ENCODE data around the gene KCNK15.

The KCNK15 gene

DNA sequence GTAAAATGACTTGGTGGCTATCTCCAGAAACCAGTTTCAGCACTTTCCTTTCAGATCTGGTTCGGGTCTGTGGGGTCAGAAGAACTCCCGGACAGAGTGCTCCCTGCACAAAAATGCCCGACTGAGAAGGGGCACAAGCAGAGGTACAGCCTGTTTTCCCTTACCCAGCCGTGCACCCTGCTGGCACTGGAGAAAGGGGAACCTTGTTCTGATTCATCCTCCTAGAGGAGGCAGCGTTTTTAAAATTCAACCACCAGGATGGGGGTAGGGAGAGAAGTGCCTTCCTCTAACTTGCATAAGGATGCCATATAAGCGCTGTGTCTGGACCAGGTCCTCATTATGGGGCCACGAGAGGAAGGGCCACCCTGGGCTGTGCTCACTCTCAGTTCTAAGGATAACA is 47.1 kb downstream of the KCNK15 start:
- DNase-seq, result no peak

DNA sequence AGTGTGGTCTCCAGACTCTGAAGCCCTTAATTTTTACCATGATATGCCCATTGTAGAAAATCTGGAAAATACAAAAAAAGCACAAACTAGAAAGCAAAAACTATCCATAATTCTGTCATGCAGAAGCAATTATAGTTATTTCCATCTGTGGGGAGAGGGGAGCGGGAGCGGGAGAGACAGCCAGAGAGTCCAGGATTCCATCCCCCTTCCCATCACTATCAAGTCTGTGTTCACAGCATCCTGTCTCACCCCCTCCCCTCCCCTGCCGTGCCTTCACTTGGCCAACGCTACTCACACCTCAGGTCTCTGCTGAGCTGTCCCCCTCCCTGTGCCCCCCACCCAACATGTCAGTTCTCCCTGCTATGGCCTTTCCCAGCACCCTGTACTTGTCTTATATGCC is 50.2 kb downstream of the KCNK15 start:
- no peak for DNase-seq

DNA sequence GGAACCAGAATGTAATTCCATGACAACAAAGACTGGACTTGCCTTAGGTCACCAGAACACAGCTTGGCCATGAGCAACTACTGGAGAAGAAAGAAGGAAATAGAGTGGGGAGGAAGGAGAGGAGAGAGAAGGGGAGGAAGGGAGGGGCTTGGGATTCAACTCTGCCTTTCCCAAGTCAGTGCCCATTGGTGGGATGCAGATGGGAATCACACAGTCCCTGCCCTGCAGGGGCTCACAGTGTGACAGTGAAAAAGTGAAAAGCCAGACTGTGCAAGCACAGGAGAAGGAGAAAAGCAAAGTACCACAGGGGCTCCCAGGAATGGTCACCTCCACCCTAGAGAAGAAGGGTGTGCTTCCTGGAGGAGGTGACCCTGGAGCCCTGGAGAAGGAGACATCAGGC is 50.6 kb downstream of the KCNK15 start:
- no peak for DNase-seq

DNA sequence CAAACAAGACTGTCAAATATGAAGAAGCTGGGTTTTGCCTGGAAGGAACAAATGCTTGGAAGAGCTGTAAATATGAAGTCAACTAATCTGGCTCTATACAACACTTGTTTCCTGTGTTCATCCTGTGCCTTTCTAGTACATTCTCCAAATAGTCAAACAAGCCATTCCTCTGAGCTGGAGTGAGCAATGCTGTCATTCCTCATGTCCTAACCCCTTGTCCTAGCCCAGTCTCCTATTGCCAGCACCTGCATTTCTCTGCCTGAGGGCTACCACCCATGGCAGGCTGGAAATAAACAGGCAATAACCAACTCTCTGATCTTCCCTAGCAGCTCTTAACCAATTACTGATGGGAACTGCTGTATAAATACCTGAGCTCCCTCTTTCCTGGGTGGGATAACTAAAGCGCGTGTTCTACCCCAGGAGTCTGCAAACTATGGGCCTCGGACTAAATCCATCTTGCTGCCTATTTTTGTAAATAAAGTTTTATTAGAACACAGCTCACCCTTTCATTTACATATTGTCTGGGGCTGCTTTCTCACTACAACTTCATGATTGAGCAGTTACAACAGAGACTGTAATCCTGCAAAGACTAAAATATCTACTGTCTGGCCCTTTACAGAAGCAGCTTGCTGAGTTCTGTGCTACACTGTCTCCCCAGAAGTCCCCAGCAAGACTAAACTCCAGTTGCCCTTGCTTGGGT is 51.2 kb downstream of the KCNK15 start:
- no peak for DNase-seq

DNA sequence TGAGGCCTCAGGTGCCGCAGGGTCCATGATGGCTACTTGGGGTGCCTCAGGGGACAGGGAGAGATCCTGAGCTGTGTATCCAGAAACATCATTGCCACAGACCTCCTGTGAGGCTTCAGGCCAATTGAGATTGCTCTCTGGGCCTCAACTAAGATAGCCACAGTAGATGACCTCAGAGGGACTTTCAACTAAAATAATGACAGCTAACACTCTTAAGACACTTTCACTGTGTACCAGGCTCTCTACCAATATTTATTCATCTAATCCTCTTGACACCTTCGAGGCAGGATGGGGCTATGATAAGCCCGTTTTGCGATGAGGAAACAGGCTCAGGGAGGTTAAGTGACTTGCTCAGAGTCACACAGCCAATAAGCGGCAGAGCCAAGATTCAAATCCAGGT is 54.0 kb downstream of the KCNK15 start:
- DNase-seq, result no peak

DNA sequence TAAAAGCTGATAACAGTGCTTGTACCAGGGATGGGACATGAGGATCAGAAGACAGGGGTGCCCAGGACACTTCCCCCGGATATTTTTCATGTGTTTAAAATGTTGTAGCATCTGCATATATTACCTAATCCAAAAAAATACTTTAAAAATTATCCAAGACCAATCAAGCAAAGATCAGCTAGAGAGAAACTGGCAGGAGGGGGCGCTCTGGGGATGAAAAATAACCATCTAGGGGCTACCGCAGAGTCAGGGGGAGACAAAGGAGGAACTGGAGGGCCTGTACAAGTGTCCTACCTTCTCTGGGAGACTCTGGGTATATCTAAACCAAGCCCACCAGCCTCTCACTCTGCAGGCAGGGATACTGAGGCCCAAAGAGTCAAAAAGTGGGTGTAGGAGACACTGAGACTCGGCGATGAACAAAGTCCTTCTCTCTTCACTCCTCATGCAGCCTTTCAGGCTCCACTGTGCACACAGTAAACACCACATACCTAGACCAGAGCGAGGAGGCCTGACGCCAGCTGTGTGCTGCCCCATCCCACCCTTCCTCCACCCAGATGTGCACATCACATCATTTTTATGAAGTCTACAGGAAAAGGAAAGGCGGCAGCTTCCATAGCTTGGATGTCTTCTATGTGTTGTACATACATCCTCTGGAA is 54.9 kb downstream of the KCNK15 start:
- no peak for DNase-seq

All from stimulated activated CD4-positive, alpha-beta T cell treated with anti-CD3 and anti-CD28 coated beads, Interleukin-4, amount 100 ng/mL, for 4 hours (primary cell).